ENCODE results near the gene GALR2.

Gene GALR2

DNA sequence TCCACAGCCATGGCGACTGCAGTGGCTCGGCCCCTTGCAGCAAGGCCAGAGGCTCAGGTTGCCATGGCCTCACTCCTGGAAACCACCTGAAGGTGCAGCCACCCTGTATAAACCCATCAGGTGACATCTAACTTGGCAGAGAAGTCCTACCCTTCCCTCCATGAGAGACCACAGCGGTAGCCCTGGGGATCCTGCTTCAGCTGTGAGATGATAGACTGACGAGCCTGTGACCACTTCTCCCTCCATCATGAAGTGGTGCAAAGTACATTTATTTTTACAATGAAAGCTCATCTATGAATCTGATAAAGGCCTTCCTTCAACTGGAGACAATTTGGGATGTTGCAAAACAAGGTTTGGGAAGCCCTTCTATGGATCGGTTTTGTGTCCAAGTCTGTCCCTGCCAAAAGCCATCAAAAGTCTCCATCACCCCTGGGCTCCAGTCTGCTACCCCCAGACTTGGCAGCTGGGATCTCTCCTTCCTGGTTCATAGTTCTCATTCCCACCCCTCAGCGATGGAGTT is 6.2 kb downstream of the GALR2 start:
- H3K4me3 ChIP-seq (ENCODE audit: control insufficient read depth, low read depth, low read length) = no peak overlapping the region
- DNase-seq (ENCODE audit: low read depth) = no peak
- TF ChIP-seq CTCF (IDR thresholded peaks at IDR 0.05; ENCODE audit: control insufficient read depth, insufficient read depth, low read depth, low read length, missing control alignments) = no peak

GRCh38 chr17:76081295-76082210 is 7.0 kb downstream of the GALR2 start:
- no peak for TF ChIP-seq CTCF (IDR thresholded peaks at IDR 0.05; ENCODE audit: control insufficient read depth, insufficient read depth, low read depth, low read length, missing control alignments)
- no peak for DNase-seq (ENCODE audit: low read depth)
- H3K4me3 ChIP-seq (ENCODE audit: control insufficient read depth, low read depth, low read length) = no peak overlapping the region

- no peak overlapping the region for H3K4me3 ChIP-seq (ENCODE audit: control insufficient read depth, low read depth, low read length)
- no peak for TF ChIP-seq CTCF (IDR thresholded peaks at IDR 0.05; ENCODE audit: control insufficient read depth, insufficient read depth, low read depth, low read length, missing control alignments)
- DNase-seq (ENCODE audit: low read depth) = no peak
Measured at GRCh38 chr17:76082326-76083251, 8.0 kb downstream of the GALR2 start.

GRCh38 chr17:76083536-76084182 is 9.1 kb downstream of the GALR2 start:
- TF ChIP-seq CTCF (IDR thresholded peaks at IDR 0.05; ENCODE audit: control insufficient read depth, insufficient read depth, low read depth, low read length, missing control alignments) = no peak
- no peak overlapping the region for H3K4me3 ChIP-seq (ENCODE audit: control insufficient read depth, low read depth, low read length)
- DNase-seq (ENCODE audit: low read depth) = no peak

- no peak for TF ChIP-seq CTCF (IDR thresholded peaks at IDR 0.05; ENCODE audit: control insufficient read depth, insufficient read depth, low read depth, low read length, missing control alignments)
- no peak overlapping the region for H3K4me3 ChIP-seq (ENCODE audit: control insufficient read depth, low read depth, low read length)
- no peak for DNase-seq (ENCODE audit: low read depth)
Measured at GRCh38 chr17:76085066-76085730, 10.6 kb downstream of the GALR2 start.

Measured in AG09309 (cell line).